K562 (cell line): ENCODE results near the gene PLA2G2C. TPM values are rescaled to one million over a fixed set of nuclear protein-coding genes. Genes with fewer than 3 reads are reported as not detected.

Experiments used
- CBFA2T2 ChIP-seq: fragments of 450-650 bp; conservative IDR thresholded peaks from 2 replicates; pipeline ENCODE4 v1.6.1; 2017; ENCODE audit warnings: mild to moderate bottlenecking
- ETV6 ChIP-seq, 3 experiments: fragments of 150-350 bp in 1 of 3; sonication (generic) in 1 of 3; formaldehyde crosslinking in 1 of 3; IDR thresholded peaks; 2 replicates each; pipeline versions ENCODE4 v1.6.1 to v1.8.0; 2014 to 2022; ENCODE audit warnings: borderline replicate concordance in 2 of 3, low read depth in 2 of 3, antibody characterized with exemption in 1 of 3, low read length in 1 of 3, mild to moderate bottlenecking in 1 of 3, missing genetic modification reagents in 1 of 3
- NFRKB ChIP-seq: fragments of 450-650 bp; IDR thresholded peaks from 2 replicates; pipeline ENCODE4 v1.6.1; 2016; ENCODE audit warnings: low read depth
- REST ChIP-seq, 2 experiments: fragments of 450-650 bp; formaldehyde crosslinking in 1 of 2; IDR thresholded peaks; 2 replicates each; pipeline versions ENCODE4 v1.4.0 to v1.6.1; 2014 to 2020; ENCODE audit warnings: mild to moderate bottlenecking in 2 of 2, borderline replicate concordance in 1 of 2, low read depth in 1 of 2
- SMARCC2 ChIP-seq: fragments of 450-650 bp; IDR thresholded peaks from 2 replicates; pipeline ENCODE4 v1.6.1; 2017; ENCODE audit warnings: antibody characterized with exemption, moderate library complexity, mild to moderate bottlenecking, low read depth
- TAF7 ChIP-seq: fragments of 450-650 bp; IDR thresholded peaks from 2 replicates; pipeline ENCODE4 v1.6.1; 2016; ENCODE audit warnings: missing genetic modification characterization, missing compliant biosample characterization
- polyA plus RNA-seq, 8 experiments: library from polyadenylated mRNA; depleted of rRNA in 4 of 8; stranded (reverse) in 5 of 8; unstranded in 3 of 8; fragments of >200 nt; fragmentation: Nextera tagmentation in 2 of 8; fragmentation: Illumina TruSeq in 1 of 8; extraction: Ambion mirVana in 2 of 8; extraction: Trizol in 1 of 8; gene quantifications; 2 replicates each; pipeline versions ENCODE4 v1.2.1 to v1.2.3, GENCODE V29; 2011 to 2014; ENCODE audit warnings: inconsistent platforms in 1 of 8, missing spikeins in 1 of 8
- total RNA-seq, 7 experiments: library from RNA; depleted of rRNA in 6 of 7; stranded (reverse); fragments of >200 nt in 6 of 7; fragmentation: Illumina TruSeq in 2 of 7; extraction: Trizol in 2 of 7; gene quantifications; 2 replicates each; pipeline versions ENCODE4 v1.2.1 to v1.2.3, GENCODE V29; 2011 to 2021; ENCODE audit warnings: low replicate concordance in 1 of 7
- TF ChIP-seq, protein P1 (sequence below), 2 experiments: fragments of 450-650 bp in 1 of 2; sonication (generic) in 1 of 2; formaldehyde crosslinking in 1 of 2; IDR thresholded peaks in 1 of 2; conservative IDR thresholded peaks in 1 of 2; 2 replicates each; pipeline versions ENCODE4 v1.6.1 to v1.8.1; 2016 to 2023; ENCODE audit warnings: mild to moderate bottlenecking in 2 of 2, moderate library complexity in 2 of 2, inconsistent platforms in 1 of 2, missing genetic modification reagents in 1 of 2
- TF ChIP-seq, protein P2 (sequence below), 2 experiments: IDR thresholded peaks in 1 of 2; conservative IDR thresholded peaks in 1 of 2; 2 replicates each; pipeline ENCODE4 v1.6.1; 2016; ENCODE audit warnings: low read depth in 2 of 2, mild to moderate bottlenecking in 1 of 2, missing compliant biosample characterization in 1 of 2, missing genetic modification characterization in 1 of 2, moderate library complexity in 1 of 2
- TF ChIP-seq, protein P3 (sequence below): sonication (generic); formaldehyde crosslinking; IDR thresholded peaks from 2 replicates; pipeline ENCODE4 v1.9.0; 2022; ENCODE audit warnings: mild to moderate bottlenecking, missing genetic modification reagents
- TF ChIP-seq, protein P4 (sequence below): IDR thresholded peaks from 2 replicates; pipeline ENCODE4 v1.6.1; 2014; ENCODE audit warnings: antibody characterized with exemption

PLA2G2C gene
- total and polyA plus RNA-seq, 9 of the 15 experiments (the other 6 are each of a cell fraction or from before 2014, with no cell fraction given), result 0.14 to 0.49 (median 0.21) TPM

GRCh38 chr1:20184997-20185833, 1.1 kb downstream of the PLA2G2C start (continued):
- TF ChIP-seq REST (IDR thresholded peaks at IDR 0.05; ENCODE audit: borderline replicate concordance), result no peak
- peak; percentile 55; the same call in 1 of the 2 replicates for TF ChIP-seq REST (CRISPR knock-in tag; IDR thresholded peaks at IDR 0.05; ENCODE audit: low read depth)
- peak; percentile 81 for TF ChIP-seq TAF7 (tag)
- TF ChIP-seq NFRKB, result peak; percentile 94
- TF ChIP-seq, protein P1, sequence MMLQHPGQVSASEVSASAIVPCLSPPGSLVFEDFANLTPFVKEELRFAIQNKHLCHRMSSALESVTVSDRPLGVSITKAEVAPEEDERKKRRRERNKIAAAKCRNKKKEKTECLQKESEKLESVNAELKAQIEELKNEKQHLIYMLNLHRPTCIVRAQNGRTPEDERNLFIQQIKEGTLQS (IDR thresholded peaks at IDR 0.05), result peak; percentile 82; the same call in 1 of the 2 replicates
- TF ChIP-seq, protein P1 (CRISPR knock-in tag; conservative IDR thresholded peaks at IDR 0.05), result no peak
- TF ChIP-seq, protein P2, sequence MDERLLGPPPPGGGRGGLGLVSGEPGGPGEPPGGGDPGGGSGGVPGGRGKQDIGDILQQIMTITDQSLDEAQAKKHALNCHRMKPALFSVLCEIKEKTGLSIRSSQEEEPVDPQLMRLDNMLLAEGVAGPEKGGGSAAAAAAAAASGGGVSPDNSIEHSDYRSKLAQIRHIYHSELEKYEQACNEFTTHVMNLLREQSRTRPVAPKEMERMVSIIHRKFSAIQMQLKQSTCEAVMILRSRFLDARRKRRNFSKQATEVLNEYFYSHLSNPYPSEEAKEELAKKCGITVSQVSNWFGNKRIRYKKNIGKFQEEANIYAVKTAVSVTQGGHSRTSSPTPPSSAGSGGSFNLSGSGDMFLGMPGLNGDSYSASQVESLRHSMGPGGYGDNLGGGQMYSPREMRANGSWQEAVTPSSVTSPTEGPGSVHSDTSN (CRISPR knock-in tag; IDR thresholded peaks at IDR 0.05; ENCODE audit: low read depth), result no peak
- TF ChIP-seq, protein P2 (tag; conservative IDR thresholded peaks at IDR 0.05; ENCODE audit: low read depth), result peak; percentile 20; the same call in 1 of the 2 replicates
- peak; percentile 83 for TF ChIP-seq SMARCC2
- peak; percentile 72 for TF ChIP-seq CBFA2T2
- peak; percentile 94 to 99 for TF ChIP-seq ETV6 (IDR thresholded peaks at IDR 0.05; ENCODE audit: borderline replicate concordance in 1 of 2, low read depth in 2 of 2, low read length in 1 of 2)
- TF ChIP-seq ETV6 (CRISPR knock-in tag; IDR thresholded peaks at IDR 0.05; ENCODE audit: borderline replicate concordance), result no peak
- TF ChIP-seq, protein P3, sequence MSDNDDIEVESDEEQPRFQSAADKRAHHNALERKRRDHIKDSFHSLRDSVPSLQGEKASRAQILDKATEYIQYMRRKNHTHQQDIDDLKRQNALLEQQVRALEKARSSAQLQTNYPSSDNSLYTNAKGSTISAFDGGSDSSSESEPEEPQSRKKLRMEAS (CRISPR knock-in tag), result peak; percentile 68
- TF ChIP-seq, protein P4, sequence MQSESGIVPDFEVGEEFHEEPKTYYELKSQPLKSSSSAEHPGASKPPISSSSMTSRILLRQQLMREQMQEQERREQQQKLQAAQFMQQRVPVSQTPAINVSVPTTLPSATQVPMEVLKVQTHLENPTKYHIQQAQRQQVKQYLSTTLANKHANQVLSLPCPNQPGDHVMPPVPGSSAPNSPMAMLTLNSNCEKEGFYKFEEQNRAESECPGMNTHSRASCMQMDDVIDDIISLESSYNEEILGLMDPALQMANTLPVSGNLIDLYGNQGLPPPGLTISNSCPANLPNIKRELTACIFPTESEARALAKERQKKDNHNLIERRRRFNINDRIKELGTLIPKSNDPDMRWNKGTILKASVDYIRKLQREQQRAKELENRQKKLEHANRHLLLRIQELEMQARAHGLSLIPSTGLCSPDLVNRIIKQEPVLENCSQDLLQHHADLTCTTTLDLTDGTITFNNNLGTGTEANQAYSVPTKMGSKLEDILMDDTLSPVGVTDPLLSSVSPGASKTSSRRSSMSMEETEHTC, result no peak
